H9 (cell line): ENCODE data around the gene XG. TPM values are rescaled to one million over a fixed set of nuclear protein-coding genes. Genes with fewer than 3 reads are reported as not detected.

ENCODE experiments used
- DNase-seq: peaks from one replicate; pipeline ENCODE4 v3.0.0-alpha.2; 2017
- H2AFZ ChIP-seq: one replicate; pipeline ENCODE4 v1.6.1; 2013; ENCODE audit warnings: mild to moderate bottlenecking, low read length, control low read depth, moderate library complexity
- H2AK5ac ChIP-seq: 2 replicates; pipeline ENCODE4 v1.6.1; 2013; ENCODE audit warnings: low read length, control low read depth, mixed read lengths; ENCODE audit not compliant: insufficient read length
- H2BK120ac ChIP-seq: one replicate; pipeline ENCODE4 v1.6.1; 2013; ENCODE audit warnings: low read depth, mild to moderate bottlenecking, low read length, control low read depth, inconsistent platforms; ENCODE audit not compliant: poor library complexity, severe bottlenecking
- H2BK12ac ChIP-seq: 2 replicates; pipeline ENCODE4 v1.6.1; 2013; ENCODE audit warnings: low read length, control low read depth, mixed read lengths, low read depth; ENCODE audit not compliant: insufficient read length
- H2BK15ac ChIP-seq: 2 replicates; pipeline ENCODE4 v1.6.1; 2013; ENCODE audit warnings: low read depth, low read length, control low read depth
- H2BK20ac ChIP-seq: one replicate; pipeline ENCODE4 v1.6.1; 2013; ENCODE audit warnings: low read depth, mild to moderate bottlenecking, low read length, control low read depth, inconsistent platforms; ENCODE audit not compliant: poor library complexity, severe bottlenecking
- H2BK5ac ChIP-seq: 2 replicates; pipeline ENCODE4 v1.6.1; 2013; ENCODE audit warnings: low read length, control low read depth, mixed read lengths; ENCODE audit not compliant: insufficient read length
- H3K14ac ChIP-seq: 2 replicates; pipeline ENCODE4 v1.6.1; 2013; ENCODE audit warnings: low read length, control low read depth; ENCODE audit not compliant: insufficient read depth
- H3K18ac ChIP-seq: 2 replicates; pipeline ENCODE4 v1.6.1; 2013; ENCODE audit warnings: low read depth, mild to moderate bottlenecking, mixed read lengths, low read length, control low read depth; ENCODE audit not compliant: insufficient read length
- H3K23ac ChIP-seq: 2 replicates; pipeline ENCODE4 v1.6.1; 2013; ENCODE audit warnings: low read length, control low read depth, mixed read lengths, low read depth; ENCODE audit not compliant: insufficient read length
- H3K23me2 ChIP-seq: 2 replicates; pipeline ENCODE4 v1.6.1; 2013; ENCODE audit warnings: low read depth, mild to moderate bottlenecking, mixed read lengths, low read length, control low read depth; ENCODE audit not compliant: insufficient read length, poor library complexity, severe bottlenecking
- H3K27ac ChIP-seq: 2 replicates; pipeline ENCODE4 v1.5.1; 2013; ENCODE audit warnings: low read length, control low read depth, mixed read lengths, low read depth; ENCODE audit not compliant: insufficient read length
- H3K27me3 ChIP-seq: 2 replicates; pipeline ENCODE4 v1.6.1; 2013; ENCODE audit warnings: low read length, control low read depth, inconsistent platforms; ENCODE audit not compliant: insufficient read depth
- H3K4ac ChIP-seq: 2 replicates; pipeline ENCODE4 v1.6.1; 2013; ENCODE audit warnings: low read depth, mild to moderate bottlenecking, control low read depth, inconsistent platforms, low read length, moderate library complexity
- H3K4me1 ChIP-seq: 2 replicates; pipeline ENCODE4 v1.6.1; 2013; ENCODE audit warnings: low read length, control low read depth, inconsistent platforms; ENCODE audit not compliant: insufficient read depth
- H3K4me2 ChIP-seq: 2 replicates; pipeline ENCODE4 v1.6.1; 2013; ENCODE audit warnings: low read length, control low read depth, mixed read lengths; ENCODE audit not compliant: insufficient read length, insufficient read depth
- H3K56ac ChIP-seq: 2 replicates; pipeline ENCODE4 v1.6.1; 2013; ENCODE audit warnings: low read depth, mild to moderate bottlenecking, mixed read lengths, low read length, control low read depth; ENCODE audit not compliant: insufficient read length
- H3K79me1 ChIP-seq: 2 replicates; pipeline ENCODE4 v1.6.1; 2013; ENCODE audit warnings: low read depth, mild to moderate bottlenecking, moderate library complexity, low read length, control low read depth, inconsistent platforms; ENCODE audit not compliant: insufficient read depth, poor library complexity, severe bottlenecking
- H3K79me2 ChIP-seq: 2 replicates; pipeline ENCODE4 v1.6.1; 2013; ENCODE audit warnings: low read length, control low read depth, inconsistent platforms; ENCODE audit not compliant: insufficient read depth
- H3K9ac ChIP-seq: 2 replicates; pipeline ENCODE4 v1.6.1; 2013; ENCODE audit warnings: low read length, control low read depth, mixed read lengths; ENCODE audit not compliant: insufficient read length; ENCODE audit errors: extremely low read depth
- H3K9me3 ChIP-seq: one replicate; pipeline ENCODE4 v1.6.1; 2013; ENCODE audit warnings: low read depth, low read length, inconsistent platforms; ENCODE audit not compliant: control insufficient read depth
- H3T11ph ChIP-seq: one replicate; pipeline ENCODE4 v1.6.1; 2013; ENCODE audit warnings: mild to moderate bottlenecking, low read length, control low read depth, inconsistent platforms
- H4K20me1 ChIP-seq: one replicate; pipeline ENCODE4 v1.6.1; 2013; ENCODE audit not compliant: control insufficient read depth, insufficient read length, insufficient read depth
- H4K5ac ChIP-seq: 2 replicates; pipeline ENCODE4 v1.6.1; 2013; ENCODE audit warnings: low read depth, mild to moderate bottlenecking, mixed read lengths, low read length, control low read depth; ENCODE audit not compliant: insufficient read length
- H4K8ac ChIP-seq: replicated peaks from 2 replicates; pipeline ENCODE4 v1.6.1; 2013; ENCODE audit warnings: low read length, control low read depth, mixed read lengths, low read depth; ENCODE audit not compliant: insufficient read length
- H4K91ac ChIP-seq: 2 replicates; pipeline ENCODE4 v1.6.1; 2013; ENCODE audit warnings: low read depth, mild to moderate bottlenecking, moderate library complexity, mixed read lengths, low read length, control low read depth; ENCODE audit not compliant: insufficient read length
- H3K27ac Mint-ChIP-seq, 3 experiments: 2 replicates in 2 of 3; 3 replicates in 1 of 3; pipeline ENCODE4 v1.8.0; 2020 to 2021; ENCODE audit warnings: mixed read lengths in 3 of 3, mild to moderate bottlenecking in 1 of 3, moderate library complexity in 1 of 3
- H3K27me3 Mint-ChIP-seq: 2 replicates; pipeline ENCODE4 v1.8.0; 2021; ENCODE audit warnings: low read depth, mild to moderate bottlenecking, moderate library complexity, mixed read lengths
- H3K36me3 Mint-ChIP-seq, 3 experiments: 2 replicates in 2 of 3; 3 replicates in 1 of 3; pipeline ENCODE4 v1.8.0; 2020 to 2021; ENCODE audit warnings: low read depth in 3 of 3, mixed read lengths in 3 of 3; ENCODE audit not compliant: insufficient read depth in 1 of 3
- H3K4me1 Mint-ChIP-seq, 2 experiments: 2 replicates each; pipeline ENCODE4 v1.8.0; 2020; ENCODE audit warnings: mixed read lengths in 2 of 2
- H3K4me3 Mint-ChIP-seq, 2 experiments: 2 replicates in 1 of 2; 3 replicates in 1 of 2; pipeline ENCODE4 v1.8.0; 2020 to 2021; ENCODE audit warnings: mild to moderate bottlenecking in 2 of 2, mixed read lengths in 2 of 2, moderate library complexity in 1 of 2
- H3K9me3 Mint-ChIP-seq, 2 experiments: 2 replicates in 1 of 2; 3 replicates in 1 of 2; pipeline ENCODE4 v1.8.0; 2020; ENCODE audit warnings: mild to moderate bottlenecking in 2 of 2, mixed read lengths in 2 of 2, moderate library complexity in 1 of 2
- WGBS: extraction: QIAGEN DNeasy Blood & Tissue Kit; methylation state at CpG from one replicate; pipeline ENCODE4 v1.1.7; 2013; ENCODE audit warnings: missing lambda C conversion rate, low lambda C conversion rate, mixed read lengths; ENCODE audit not compliant: insufficient read length; ENCODE audit errors: extremely low coverage; 5-methylcytosine and 5-hydroxymethylcytosine counted together
- total RNA-seq: library from RNA; stranded (reverse); gene quantifications from 2 replicates; pipeline ENCODE4 v1.2.1, GENCODE V29; 2021
- TF ChIP-seq, protein P1 (sequence below): fragments of 200-600 bp; sonication (generic); conservative IDR thresholded peaks from 3 replicates; pipeline ENCODE4 v1.8.0; 2021; ENCODE audit warnings: antibody characterized with exemption, mild to moderate bottlenecking

Gene XG
- total RNA-seq, 1 experiment from 2014 or later, result 1.1 TPM

DNA sequence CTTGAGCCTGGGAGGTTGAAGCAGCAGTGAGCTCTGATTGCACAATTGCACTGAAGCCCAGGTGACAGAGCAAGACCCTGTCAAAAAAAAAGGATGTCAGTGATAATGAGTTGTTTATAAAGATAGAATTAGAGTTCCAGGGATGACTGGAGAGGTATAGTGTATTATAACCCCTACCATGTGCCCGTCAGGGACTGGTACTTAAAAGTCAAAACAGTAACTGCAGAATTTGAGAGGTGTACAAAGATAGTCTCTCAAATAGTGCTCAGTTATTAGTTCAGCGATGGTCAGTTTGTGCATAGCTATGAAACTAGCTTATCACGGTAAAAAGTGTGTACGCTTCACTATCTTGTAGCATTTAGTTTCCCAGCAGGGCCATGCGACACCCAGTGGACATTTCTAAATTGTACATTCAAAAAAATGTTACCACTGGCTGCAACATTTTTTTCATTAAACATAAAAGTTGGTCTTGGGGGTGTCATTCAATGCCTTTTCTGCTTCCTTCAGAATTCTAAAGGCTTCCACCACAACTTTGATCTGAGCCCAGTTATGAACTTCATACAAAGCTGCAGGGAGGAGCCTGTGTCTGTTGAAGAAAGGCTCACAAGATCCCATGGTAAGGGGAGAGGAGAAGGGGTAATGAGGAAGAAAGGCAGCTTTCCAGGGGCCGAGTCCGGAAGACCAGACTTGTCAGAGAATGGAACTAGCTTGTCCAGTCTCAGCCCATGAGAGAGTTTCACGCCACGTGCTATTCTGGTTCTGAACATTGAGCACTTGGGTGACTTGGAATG is 67.7 kb downstream of the XG start:
- Histone ChIP-seq H3K27ac (no peak overlapping the region), H3K9ac (no peak overlapping the region), H3K9me3 (no peaks in the 10 kb centered on the region), H3K4me1 (no peaks in the 10 kb centered on the region), H3K18ac (no peak overlapping the region), H3K27me3 (no peaks in the 10 kb centered on the region), H3K56ac (no peak overlapping the region), H3T11ph (no peak overlapping the region), H4K5ac (no peak overlapping the region), H3K4ac (no peak overlapping the region), H4K8ac (no peak overlapping the region), H3K79me1 (no peaks in the 10 kb centered on the region), H2BK12ac (no peak overlapping the region), H2AFZ (no peak overlapping the region), H2BK15ac (no peak overlapping the region), H3K4me2 (no peak overlapping the region), H3K23ac (no peak overlapping the region), H2BK5ac (no peak overlapping the region), H4K91ac (no peak overlapping the region), H2BK20ac (no peak overlapping the region), H2BK120ac (no peak overlapping the region), H3K14ac (no peak overlapping the region), H3K79me2 (no peaks in the 10 kb centered on the region), H2AK5ac (no peak overlapping the region), H3K23me2 (no peaks in the 10 kb centered on the region), H4K20me1 (no peaks in the 10 kb centered on the region)
- H3K4me3 Mint-ChIP-seq, result no peak overlapping the region
- H3K9me3 Mint-ChIP-seq, result no peaks in the 10 kb centered on the region
- no peak overlapping the region for H3K27ac Mint-ChIP-seq
- no peaks in the 10 kb centered on the region for H3K27me3 Mint-ChIP-seq
- no peaks in the 10 kb centered on the region; a peak in 1 of 7 replicates for H3K36me3 Mint-ChIP-seq
- H3K4me1 Mint-ChIP-seq, result peaks cover 7 to 8% of the 10 kb centered on the region in 2 experiments; a peak in 3 of 4 replicates
- TF ChIP-seq, protein P1, sequence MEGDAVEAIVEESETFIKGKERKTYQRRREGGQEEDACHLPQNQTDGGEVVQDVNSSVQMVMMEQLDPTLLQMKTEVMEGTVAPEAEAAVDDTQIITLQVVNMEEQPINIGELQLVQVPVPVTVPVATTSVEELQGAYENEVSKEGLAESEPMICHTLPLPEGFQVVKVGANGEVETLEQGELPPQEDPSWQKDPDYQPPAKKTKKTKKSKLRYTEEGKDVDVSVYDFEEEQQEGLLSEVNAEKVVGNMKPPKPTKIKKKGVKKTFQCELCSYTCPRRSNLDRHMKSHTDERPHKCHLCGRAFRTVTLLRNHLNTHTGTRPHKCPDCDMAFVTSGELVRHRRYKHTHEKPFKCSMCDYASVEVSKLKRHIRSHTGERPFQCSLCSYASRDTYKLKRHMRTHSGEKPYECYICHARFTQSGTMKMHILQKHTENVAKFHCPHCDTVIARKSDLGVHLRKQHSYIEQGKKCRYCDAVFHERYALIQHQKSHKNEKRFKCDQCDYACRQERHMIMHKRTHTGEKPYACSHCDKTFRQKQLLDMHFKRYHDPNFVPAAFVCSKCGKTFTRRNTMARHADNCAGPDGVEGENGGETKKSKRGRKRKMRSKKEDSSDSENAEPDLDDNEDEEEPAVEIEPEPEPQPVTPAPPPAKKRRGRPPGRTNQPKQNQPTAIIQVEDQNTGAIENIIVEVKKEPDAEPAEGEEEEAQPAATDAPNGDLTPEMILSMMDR, result peak; percentile 57
- WGBS, result no CpG with 5 or more reads among the region's 9 CpGs
- no peak for DNase-seq
